LNCAP (cell line): ENCODE data around the gene MGA.
A peak's percentile ranks its signal among the peaks of the same experiment; 100 is the strongest.

Experiments used
- TF ChIP-seq, protein P1 (sequence below): fragments of 450-650 bp; IDR thresholded peaks from 2 replicates; pipeline ENCODE4 v1.5.1; 2017; ENCODE audit warnings: mild to moderate bottlenecking

The MGA gene

DNA sequence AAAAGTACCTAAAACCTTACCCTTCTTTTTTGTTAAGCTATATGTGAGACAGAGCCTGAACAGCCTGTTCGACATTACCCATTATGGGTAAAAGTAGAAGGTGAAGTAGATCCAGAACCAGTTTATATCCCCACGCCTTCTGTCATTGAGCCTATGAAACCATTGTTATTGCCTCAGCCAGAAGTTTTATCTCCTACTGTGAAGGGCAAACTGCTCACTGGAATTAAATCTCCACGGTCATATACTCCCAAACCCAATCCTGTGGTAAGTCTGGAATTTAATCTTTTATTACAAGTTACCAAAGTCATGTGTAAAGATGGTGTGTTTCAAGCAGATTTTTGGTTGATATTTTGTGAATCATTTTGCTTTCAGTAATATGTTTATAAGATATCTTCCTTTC lies 66.9 kb downstream of the MGA start:
- TF ChIP-seq, protein P1, sequence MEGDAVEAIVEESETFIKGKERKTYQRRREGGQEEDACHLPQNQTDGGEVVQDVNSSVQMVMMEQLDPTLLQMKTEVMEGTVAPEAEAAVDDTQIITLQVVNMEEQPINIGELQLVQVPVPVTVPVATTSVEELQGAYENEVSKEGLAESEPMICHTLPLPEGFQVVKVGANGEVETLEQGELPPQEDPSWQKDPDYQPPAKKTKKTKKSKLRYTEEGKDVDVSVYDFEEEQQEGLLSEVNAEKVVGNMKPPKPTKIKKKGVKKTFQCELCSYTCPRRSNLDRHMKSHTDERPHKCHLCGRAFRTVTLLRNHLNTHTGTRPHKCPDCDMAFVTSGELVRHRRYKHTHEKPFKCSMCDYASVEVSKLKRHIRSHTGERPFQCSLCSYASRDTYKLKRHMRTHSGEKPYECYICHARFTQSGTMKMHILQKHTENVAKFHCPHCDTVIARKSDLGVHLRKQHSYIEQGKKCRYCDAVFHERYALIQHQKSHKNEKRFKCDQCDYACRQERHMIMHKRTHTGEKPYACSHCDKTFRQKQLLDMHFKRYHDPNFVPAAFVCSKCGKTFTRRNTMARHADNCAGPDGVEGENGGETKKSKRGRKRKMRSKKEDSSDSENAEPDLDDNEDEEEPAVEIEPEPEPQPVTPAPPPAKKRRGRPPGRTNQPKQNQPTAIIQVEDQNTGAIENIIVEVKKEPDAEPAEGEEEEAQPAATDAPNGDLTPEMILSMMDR, result no peak

DNA sequence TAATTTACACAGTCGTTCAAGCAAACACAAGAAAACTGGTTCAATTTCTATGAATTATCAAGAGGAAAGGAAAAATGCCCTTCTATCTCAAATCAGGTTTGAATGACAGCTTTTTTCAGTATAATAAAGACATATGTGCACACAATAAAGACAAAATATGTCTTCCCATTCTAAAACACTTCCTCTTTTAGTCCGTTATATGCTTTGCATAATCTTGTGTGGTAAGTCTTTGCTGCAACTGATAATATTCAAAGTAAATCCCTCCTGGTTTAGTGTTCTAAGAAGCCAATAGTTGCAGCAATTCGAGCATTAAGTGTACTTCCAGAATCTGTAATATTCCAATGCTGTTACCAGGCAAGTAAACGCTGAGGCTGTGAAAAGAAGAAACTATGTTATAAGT lies 70.3 kb downstream of the MGA start:
- TF ChIP-seq, protein P1, result no peak

DNA sequence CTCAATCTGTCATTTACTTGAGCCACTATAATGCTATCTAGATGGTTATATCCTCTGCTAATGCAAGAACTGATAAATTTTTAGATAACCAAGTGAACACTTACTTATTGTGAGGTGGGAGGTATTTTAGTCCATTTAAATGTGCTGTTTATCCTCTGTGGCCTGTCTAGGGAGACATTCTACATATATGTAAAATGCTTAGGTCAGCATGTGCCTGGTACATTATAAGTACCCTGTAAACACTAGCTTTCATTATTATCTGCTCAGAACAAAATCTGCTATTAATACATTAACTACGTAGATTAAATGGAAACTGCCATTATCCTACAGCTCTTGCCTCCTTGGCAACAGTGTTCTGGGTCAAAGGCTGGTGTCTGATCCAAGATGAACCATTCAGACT lies 72.3 kb downstream of the MGA start:
- TF ChIP-seq, protein P1, result no peak

DNA sequence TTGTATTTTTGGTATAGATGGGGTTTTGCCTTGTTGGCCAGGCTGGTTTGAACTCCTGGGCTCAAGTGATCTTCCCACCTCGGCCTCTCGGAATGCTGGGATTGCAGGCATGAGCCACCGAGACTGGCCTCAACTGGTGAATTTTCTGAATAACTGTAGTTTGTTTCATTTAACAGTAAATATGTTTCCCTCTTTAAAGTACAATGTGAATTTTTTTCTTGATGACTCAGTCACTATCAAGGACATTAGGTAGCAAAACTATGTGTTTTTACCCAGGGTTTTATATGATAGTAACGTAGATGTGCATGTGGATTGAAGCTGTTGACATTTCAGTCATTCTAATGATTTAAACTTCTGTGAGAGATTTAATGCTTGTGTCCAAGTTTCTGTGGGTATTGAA lies 73.9 kb downstream of the MGA start:
- TF ChIP-seq, protein P1, result no peak

DNA sequence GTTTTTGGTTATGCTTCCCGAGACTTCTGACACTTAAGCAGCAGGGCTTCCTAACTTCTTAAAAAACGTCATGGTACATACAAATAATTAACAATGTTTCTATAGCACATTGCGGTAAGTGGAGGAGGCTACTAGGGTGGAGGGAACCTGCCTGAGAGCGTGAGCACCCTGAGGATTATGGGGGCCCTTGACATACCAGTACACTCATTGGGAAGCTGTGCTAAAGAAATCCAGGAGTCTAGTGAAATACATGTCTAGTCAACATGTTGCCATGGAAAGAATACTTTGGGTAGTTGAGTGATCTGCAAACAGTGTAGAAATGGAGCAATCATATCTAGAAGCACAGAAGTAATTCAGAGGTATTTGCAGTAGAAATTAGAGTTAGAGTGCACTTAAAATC lies 74.8 kb downstream of the MGA start:
- TF ChIP-seq, protein P1, result no peak

DNA sequence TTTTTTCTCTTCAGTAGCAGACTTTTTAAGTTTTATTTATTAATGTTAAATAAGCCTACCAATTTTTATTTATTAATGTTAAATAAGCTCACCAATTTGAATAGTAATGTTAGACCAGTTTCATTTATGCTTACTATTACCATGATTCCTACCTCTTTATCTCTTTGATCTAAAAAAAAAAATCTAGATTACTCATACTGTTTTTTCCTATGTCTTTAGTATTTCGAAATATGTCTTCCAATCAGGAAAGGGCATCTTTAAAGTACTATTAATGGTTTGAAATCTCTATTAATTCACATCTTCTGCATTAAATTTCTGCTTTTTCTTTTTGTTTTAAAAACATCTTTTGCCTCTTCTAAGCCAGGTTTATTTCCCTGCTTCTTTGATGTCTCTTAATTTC lies 86.6 kb downstream of the MGA start:
- TF ChIP-seq, protein P1, result no peak

DNA sequence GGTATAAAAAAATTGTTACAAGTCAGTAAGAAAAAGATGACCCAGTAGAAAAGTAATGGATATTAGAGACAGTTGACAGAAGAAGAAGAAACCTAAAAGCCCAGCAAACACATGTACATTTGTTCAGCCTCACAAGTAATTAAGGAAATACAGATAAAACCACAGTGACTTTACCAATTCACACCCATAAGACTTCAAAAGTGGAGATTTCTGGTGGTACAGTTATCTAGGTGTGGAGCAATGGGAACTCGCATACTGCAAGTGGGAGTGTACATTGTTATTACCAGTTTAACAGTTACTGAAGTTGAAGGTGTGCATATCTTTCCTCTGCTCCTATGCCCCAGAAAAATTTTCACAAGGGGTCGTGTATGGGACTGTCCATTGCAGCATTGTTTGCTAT lies 96.0 kb downstream of the MGA start:
- TF ChIP-seq, protein P1, result no peak

DNA sequence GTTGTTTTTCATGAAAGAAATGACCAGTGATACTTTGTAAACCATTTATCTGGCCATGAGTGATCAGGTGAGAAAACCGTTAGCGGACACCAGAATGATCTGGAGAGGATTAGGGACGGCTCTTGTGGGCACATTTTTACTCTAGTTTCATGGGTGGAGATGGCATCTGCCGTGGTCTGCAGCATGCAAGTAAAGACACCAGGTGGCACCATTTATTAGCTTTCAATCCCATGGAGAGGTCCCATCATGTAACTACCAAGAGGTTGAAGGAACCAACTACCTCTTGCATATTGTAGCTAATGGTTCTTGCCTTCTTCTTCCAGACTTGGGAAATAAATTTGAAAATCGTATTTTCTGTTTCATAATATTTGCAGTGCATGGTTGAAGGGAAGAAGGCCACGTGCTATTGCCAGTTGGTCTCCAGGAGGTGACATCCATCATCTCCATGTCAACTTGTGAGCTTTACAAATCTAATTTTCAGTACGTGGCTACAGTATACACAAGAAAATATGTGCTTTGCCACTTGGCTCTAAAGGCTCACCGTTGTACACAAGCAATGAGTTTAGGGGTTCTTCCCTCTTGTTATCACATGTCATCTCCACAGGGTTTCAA lies 112.6 kb downstream of the MGA start:
- TF ChIP-seq, protein P1, result peak; percentile 43; the same call in 1 of the 2 replicates
